Measurements from ENCODE around the gene GNAQ.
"Not testable (repeated sequence)": the region's sequence is repeated elsewhere in the genome, so short reads cannot be mapped to it uniquely, and the experiment has no call there.

GNAQ gene

GRCh38 chr9:77883846-77884771, 147.5 kb downstream of the GNAQ start:
- no peaks in the 10 kb centered on the region for H3K9me3 ChIP-seq
- no peaks in the 10 kb centered on the region for H3K27me3 ChIP-seq (ENCODE audit: low read depth)
- DNase-seq (ENCODE audit: low spot score in 2 of 2): no peak
- H3K36me3 ChIP-seq (replicated peaks): no peaks in the 10 kb centered on the region
- no peak overlapping the region for H3K4me3 ChIP-seq
- H3K4me1 ChIP-seq: peaks cover 13% of the 10 kb centered on the region
- in situ Hi-C loops (cut with MboI; ENCODE audit: low sequenced_read_pairs): no loop called here

DNA sequence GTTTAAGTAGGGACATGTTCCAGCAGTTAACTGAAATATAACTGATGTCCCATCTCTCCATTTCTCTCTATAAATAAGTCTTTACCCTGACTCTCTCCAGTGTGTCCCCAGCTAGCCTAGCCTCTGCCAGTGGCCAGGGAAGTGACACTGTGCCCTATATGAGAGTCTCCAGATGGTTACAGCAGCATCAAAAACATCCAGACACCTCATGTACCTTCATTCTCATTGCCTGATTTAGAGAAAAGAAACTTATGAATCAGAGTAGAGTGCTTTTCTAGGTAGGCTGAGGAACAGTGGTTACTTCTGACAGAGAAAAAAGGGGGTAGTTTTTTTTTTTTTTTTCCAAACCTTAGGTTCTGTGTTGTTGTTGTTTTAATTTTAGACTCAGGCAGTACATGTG, 148.5 kb downstream of the GNAQ start:
- Histone ChIP-seq H3K27me3 (ENCODE audit: low read depth) (no peaks in the 10 kb centered on the region), H3K4me3 (no peak overlapping the region), H3K36me3 (replicated peaks) (no peaks in the 10 kb centered on the region), H3K4me1 (peaks cover 13% of the 10 kb centered on the region), H3K9me3 (no peaks in the 10 kb centered on the region)
- in situ Hi-C loops (cut with MboI; ENCODE audit: low sequenced_read_pairs): no loop called here
- no peak for DNase-seq (ENCODE audit: low spot score in 2 of 2)

DNA sequence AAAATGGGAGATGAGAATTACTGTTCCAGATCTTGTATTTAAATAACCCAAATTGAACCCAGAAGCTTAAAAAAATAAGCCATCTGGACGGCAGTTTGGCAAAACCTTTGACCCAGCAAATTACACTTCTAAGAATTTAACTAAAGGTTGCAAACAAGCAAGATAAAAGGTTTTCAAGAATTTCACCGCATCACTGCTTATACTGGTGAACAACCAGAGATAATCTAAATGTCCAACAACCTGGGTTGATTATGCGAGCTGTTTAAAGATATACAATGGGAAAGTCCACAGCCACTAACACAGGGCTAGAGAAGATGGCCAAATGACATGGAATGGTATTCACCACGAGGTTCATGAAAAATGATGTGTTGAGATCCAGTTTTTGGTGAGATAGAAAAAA, 149.3 kb downstream of the GNAQ start:
- Histone ChIP-seq H3K36me3 (replicated peaks) (no peaks in the 10 kb centered on the region), H3K27me3 (ENCODE audit: low read depth) (no peaks in the 10 kb centered on the region), H3K9me3 (no peaks in the 10 kb centered on the region), H3K4me1 (peaks cover 18% of the 10 kb centered on the region), H3K4me3 (no peak overlapping the region)
- in situ Hi-C loops (cut with MboI; ENCODE audit: low sequenced_read_pairs): no loop called here
- no peak for DNase-seq (ENCODE audit: low spot score in 2 of 2)

DNA sequence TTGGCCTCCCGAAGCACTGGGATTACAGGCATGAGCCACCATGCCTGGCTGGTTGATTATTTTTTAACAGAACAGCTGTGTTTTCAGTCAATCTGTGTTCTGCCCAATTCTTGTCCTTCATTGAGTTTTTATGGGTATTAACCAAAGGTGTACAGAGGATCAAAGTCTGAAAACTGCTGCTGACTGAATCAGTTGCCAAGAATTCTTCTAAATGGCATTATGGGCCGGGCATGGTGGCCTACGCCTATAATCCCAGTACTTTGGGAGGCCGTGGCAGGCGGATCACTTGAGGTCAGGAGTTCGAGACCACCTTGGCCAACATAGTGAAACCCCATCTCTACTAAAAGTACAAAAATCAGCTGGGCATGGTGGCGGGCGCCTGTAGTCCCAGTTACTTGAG, 150.0 kb downstream of the GNAQ start:
- H3K27me3 ChIP-seq (ENCODE audit: low read depth); H3K4me3 ChIP-seq; H3K36me3 ChIP-seq (replicated peaks); in situ Hi-C loops (cut with MboI; ENCODE audit: low sequenced_read_pairs); DNase-seq (ENCODE audit: low spot score in 2 of 2); H3K9me3 ChIP-seq: not testable (repeated sequence)
- H3K4me1 ChIP-seq: peaks cover 24% of the 10 kb centered on the region

GRCh38 chr9:77881111-77881510, 150.5 kb downstream of the GNAQ start:
- Histone ChIP-seq H3K9me3 (no peaks in the 10 kb centered on the region), H3K4me1 (peaks cover 27% of the 10 kb centered on the region), H3K27me3 (ENCODE audit: low read depth) (no peaks in the 10 kb centered on the region), H3K4me3 (no peak overlapping the region), H3K36me3 (replicated peaks) (no peaks in the 10 kb centered on the region)
- no peak for DNase-seq (ENCODE audit: low spot score in 2 of 2)
- in situ Hi-C loops (cut with MboI; ENCODE audit: low sequenced_read_pairs): no loop called here

- in situ Hi-C loops (cut with MboI; ENCODE audit: low sequenced_read_pairs): no loop called here
- H3K36me3 ChIP-seq (replicated peaks): no peaks in the 10 kb centered on the region
- H3K9me3 ChIP-seq: no peaks in the 10 kb centered on the region
- no peak for DNase-seq (ENCODE audit: low spot score in 2 of 2)
- H3K4me3 ChIP-seq: no peak overlapping the region
- H3K4me1 ChIP-seq: peaks cover 27% of the 10 kb centered on the region
- H3K27me3 ChIP-seq (ENCODE audit: low read depth): no peaks in the 10 kb centered on the region
These were observed 152.1 kb downstream of the GNAQ start for GRCh38 chr9:77879437-77879943.

- in situ Hi-C loops (cut with MboI; ENCODE audit: low sequenced_read_pairs); H3K36me3 ChIP-seq (replicated peaks): not testable (repeated sequence)
These were observed 152.8 kb downstream of the GNAQ start for GRCh38 chr9:77878793-77879192.

DNA sequence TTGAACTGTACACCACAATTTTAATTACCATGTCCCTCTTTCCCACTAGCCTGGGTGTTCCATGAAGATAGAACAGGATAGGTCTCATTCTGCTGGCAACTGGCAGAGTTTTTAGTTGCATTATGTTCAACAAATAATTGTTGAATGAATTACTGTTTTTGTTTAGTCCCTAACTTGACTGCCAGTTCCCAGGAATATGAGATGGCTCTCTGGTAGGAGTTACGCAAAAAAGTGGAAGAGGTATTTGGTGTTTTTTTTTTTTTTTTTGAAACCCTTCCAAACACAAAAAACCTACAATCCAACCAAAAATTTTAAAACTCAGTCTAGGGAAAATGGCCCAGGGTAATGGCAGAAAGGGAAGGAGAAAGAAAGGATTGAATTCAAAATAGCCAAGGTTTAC, 153.6 kb downstream of the GNAQ start:
- no peaks in the 10 kb centered on the region for H3K9me3 ChIP-seq
- H3K4me3 ChIP-seq: no peak overlapping the region
- peaks cover 25% of the 10 kb centered on the region for H3K4me1 ChIP-seq
- H3K36me3 ChIP-seq (replicated peaks): no peaks in the 10 kb centered on the region
- no peaks in the 10 kb centered on the region for H3K27me3 ChIP-seq (ENCODE audit: low read depth)
- in situ Hi-C loops (cut with MboI; ENCODE audit: low sequenced_read_pairs): no loop called here
- no peak for DNase-seq (ENCODE audit: low spot score in 2 of 2)

More at GRCh38 chr9:77878793-77879192, 152.8 kb downstream of the GNAQ start:
- not testable (repeated sequence) for DNase-seq (ENCODE audit: low spot score in 2 of 2); H3K27me3 ChIP-seq (ENCODE audit: low read depth); H3K9me3 ChIP-seq; H3K4me3 ChIP-seq
- H3K4me1 ChIP-seq: peaks cover 25% of the 10 kb centered on the region

DNA sequence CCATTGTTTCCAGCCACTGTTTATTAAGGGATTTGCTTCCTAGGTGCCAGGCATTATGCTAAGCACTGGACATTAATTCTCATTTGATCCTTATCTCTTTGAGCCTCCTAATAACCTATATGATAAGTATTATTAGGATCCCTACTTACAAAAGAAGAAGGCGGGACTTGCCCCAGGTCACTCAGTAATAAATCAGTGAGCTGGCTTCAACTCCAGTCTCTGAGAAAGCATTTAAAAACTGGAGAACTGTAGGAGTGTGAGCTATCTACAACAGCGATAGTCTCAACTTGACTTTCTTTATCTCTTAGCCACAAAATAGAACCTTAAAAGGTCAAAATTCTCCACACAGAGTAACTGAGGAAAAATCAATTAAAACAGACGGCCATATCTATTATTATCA, 155.0 kb downstream of the GNAQ start:
- Histone ChIP-seq H3K9me3 (no peaks in the 10 kb centered on the region), H3K4me1 (peaks cover 26% of the 10 kb centered on the region), H3K4me3 (no peak overlapping the region), H3K36me3 (replicated peaks) (no peaks in the 10 kb centered on the region), H3K27me3 (ENCODE audit: low read depth) (no peaks in the 10 kb centered on the region)
- DNase-seq (ENCODE audit: low spot score in 2 of 2): peak; percentile 24 to 68
- in situ Hi-C loops (cut with MboI; ENCODE audit: low sequenced_read_pairs): no loop called here

- peak; percentile 38 to 51 for DNase-seq (ENCODE audit: low spot score in 2 of 2)
- in situ Hi-C loops (cut with MboI; ENCODE audit: low sequenced_read_pairs): no loop called here
- H3K4me3 ChIP-seq: no peak overlapping the region
- H3K9me3 ChIP-seq: no peaks in the 10 kb centered on the region
- H3K27me3 ChIP-seq (ENCODE audit: low read depth): no peaks in the 10 kb centered on the region
- H3K4me1 ChIP-seq: peaks cover 26% of the 10 kb centered on the region
- no peaks in the 10 kb centered on the region for H3K36me3 ChIP-seq (replicated peaks)
These were observed 155.5 kb downstream of the GNAQ start for GRCh38 chr9:77876091-77876490.

DNA sequence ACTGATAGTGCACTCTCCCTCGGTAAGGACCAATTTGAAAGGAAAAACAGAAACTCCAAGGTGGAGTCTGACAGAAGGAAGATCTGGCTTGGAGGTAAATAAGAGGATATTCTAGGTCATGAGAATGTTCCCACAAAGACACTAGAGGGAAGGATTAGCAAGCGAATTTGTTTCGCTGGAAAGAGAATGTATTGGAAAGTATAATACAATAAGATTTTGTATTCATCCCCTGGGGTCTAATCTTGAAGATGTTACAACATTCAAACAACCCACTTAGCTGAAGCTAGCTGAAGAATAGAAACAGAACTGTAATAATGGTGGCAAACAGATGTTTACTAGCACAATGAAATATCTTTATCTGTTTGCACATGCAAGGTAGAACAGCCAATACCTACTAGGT, 158.7 kb downstream of the GNAQ start:
- Histone ChIP-seq H3K4me1 (peaks cover 26% of the 10 kb centered on the region), H3K4me3 (no peak overlapping the region), H3K36me3 (replicated peaks) (no peaks in the 10 kb centered on the region), H3K9me3 (no peaks in the 10 kb centered on the region), H3K27me3 (ENCODE audit: low read depth) (no peaks in the 10 kb centered on the region; the same call in 1 of the 2 replicates)
- in situ Hi-C loops (cut with MboI; ENCODE audit: low sequenced_read_pairs): no loop called here
- peak in 1 of 2 experiments; percentile 26 for DNase-seq (ENCODE audit: low spot score in 2 of 2)

- in situ Hi-C loops (cut with MboI; ENCODE audit: low sequenced_read_pairs): no loop called here
- no peak for DNase-seq (ENCODE audit: low spot score in 2 of 2)
- Histone ChIP-seq H3K27me3 (ENCODE audit: low read depth) (no peaks in the 10 kb centered on the region; the same call in 1 of the 2 replicates), H3K9me3 (no peaks in the 10 kb centered on the region), H3K4me3 (no peak overlapping the region), H3K36me3 (replicated peaks) (no peaks in the 10 kb centered on the region), H3K4me1 (peaks cover 20% of the 10 kb centered on the region)
These were observed 159.4 kb downstream of the GNAQ start for GRCh38 chr9:77872177-77872576.

DNA sequence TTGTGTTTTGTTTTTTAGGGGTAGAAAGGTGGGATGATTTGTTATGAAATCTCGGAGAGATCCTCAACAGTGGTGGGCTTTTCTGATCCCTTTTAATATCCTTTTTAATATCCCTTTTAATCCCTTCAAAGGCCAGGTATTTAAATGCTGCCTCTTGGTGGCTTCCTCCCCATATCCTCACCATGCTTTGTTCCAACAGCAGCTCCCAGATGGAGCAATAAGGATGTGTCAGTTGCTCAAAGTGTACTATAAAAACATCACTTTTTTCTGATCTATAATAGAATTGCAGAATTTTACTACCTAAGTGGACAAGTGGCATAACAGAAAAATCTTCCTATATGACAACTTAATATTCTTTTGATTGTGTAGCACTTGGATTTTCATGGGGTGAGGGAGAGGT, 160.1 kb downstream of the GNAQ start:
- no peak for DNase-seq (ENCODE audit: low spot score in 2 of 2)
- H3K9me3 ChIP-seq: no peaks in the 10 kb centered on the region
- H3K36me3 ChIP-seq (replicated peaks): no peaks in the 10 kb centered on the region
- H3K27me3 ChIP-seq (ENCODE audit: low read depth): no peaks in the 10 kb centered on the region; the same call in 1 of the 2 replicates
- H3K4me1 ChIP-seq: peaks cover 14% of the 10 kb centered on the region
- in situ Hi-C loops (cut with MboI; ENCODE audit: low sequenced_read_pairs): no loop called here
- H3K4me3 ChIP-seq: no peak overlapping the region

DNA sequence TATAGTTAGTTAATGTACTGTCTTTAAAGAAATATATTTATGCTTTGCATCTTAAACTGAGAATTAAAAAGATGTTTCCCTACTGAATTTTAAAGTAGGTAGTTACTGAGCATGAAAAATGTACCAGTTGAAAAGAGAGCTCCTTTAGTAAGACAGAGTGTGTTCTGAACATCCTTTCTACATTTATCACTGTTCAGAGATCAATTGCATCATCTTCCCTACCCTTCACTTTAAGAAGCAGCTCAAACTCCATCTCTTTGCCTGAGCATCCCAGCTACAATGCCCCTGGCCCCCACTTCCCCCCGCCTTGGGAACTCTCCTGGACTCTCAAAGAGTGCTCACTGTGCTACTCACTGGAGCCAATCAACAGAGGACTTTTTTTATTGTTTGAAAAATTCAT, 164.7 kb downstream of the GNAQ start:
- peaks cover 2% of the 10 kb centered on the region; the same call in 1 of the 2 replicates for H3K9me3 ChIP-seq
- DNase-seq (ENCODE audit: low spot score in 2 of 2): no peak
- no peak overlapping the region for H3K4me3 ChIP-seq
- no peaks in the 10 kb centered on the region for H3K4me1 ChIP-seq
- no peaks in the 10 kb centered on the region for H3K36me3 ChIP-seq (replicated peaks)
- H3K27me3 ChIP-seq (ENCODE audit: low read depth): no peaks in the 10 kb centered on the region; the same call in 1 of the 2 replicates
- in situ Hi-C loops (cut with MboI; ENCODE audit: low sequenced_read_pairs): no loop called here

All from HAP-1 (cell line).